HepG2 (cell line): ENCODE data around the gene GLIS2. TPM values are rescaled to one million over a fixed set of nuclear protein-coding genes. Genes with fewer than 3 reads are reported as not detected.

Source experiments
- ARNT ChIP-seq: fragments of 450-650 bp; IDR thresholded peaks from 2 replicates; pipeline ENCODE4 v1.6.1; 2017
- FIP1L1 ChIP-seq: fragments of 200-400 bp; formaldehyde crosslinking; IDR thresholded peaks from 2 replicates; pipeline ENCODE4 v1.6.1; 2018; ENCODE audit warnings: low read depth, mild to moderate bottlenecking, low read length, moderate library complexity, borderline replicate concordance; ENCODE audit not compliant: insufficient read depth
- FOXJ3 ChIP-seq: sonication (generic); formaldehyde crosslinking; IDR thresholded peaks from 2 replicates; pipeline ENCODE4 v1.4.0; 2020; ENCODE audit warnings: missing genetic modification reagents, mild to moderate bottlenecking, borderline replicate concordance
- LCORL ChIP-seq, 2 experiments: fragments of 450-650 bp in 1 of 2; sonication (generic) in 1 of 2; formaldehyde crosslinking in 1 of 2; IDR thresholded peaks; 2 replicates each; pipeline versions ENCODE4 v1.5.0 to v1.6.1; 2017 to 2020; ENCODE audit warnings: antibody characterized with exemption in 1 of 2, missing genetic modification reagents in 1 of 2
- MED1 ChIP-seq: sonication (generic); formaldehyde crosslinking; IDR thresholded peaks from 2 replicates; pipeline ENCODE4 v1.4.0; 2020; ENCODE audit warnings: missing genetic modification reagents
- SMARCC2 ChIP-seq: fragments of 450-650 bp; IDR thresholded peaks from 2 replicates; pipeline ENCODE4 v1.6.1; 2017; ENCODE audit warnings: antibody characterized with exemption, mild to moderate bottlenecking
- ZNF326 ChIP-seq: sonication (generic); formaldehyde crosslinking; IDR thresholded peaks from 2 replicates; pipeline ENCODE4 v1.4.0; 2020; ENCODE audit warnings: missing genetic modification reagents, borderline replicate concordance
- ZNF747 ChIP-seq: sonication (generic); formaldehyde crosslinking; IDR thresholded peaks from 2 replicates; pipeline ENCODE4 v1.8.1; 2023; ENCODE audit warnings: missing genetic modification reagents, mild to moderate bottlenecking, borderline replicate concordance
- ZNF780A ChIP-seq: sonication (generic); formaldehyde crosslinking; IDR thresholded peaks from 2 replicates; pipeline ENCODE4 v1.8.0; 2022; ENCODE audit warnings: mild to moderate bottlenecking, missing genetic modification reagents, moderate library complexity
- ZNF878 ChIP-seq: sonication (generic); formaldehyde crosslinking; IDR thresholded peaks from 2 replicates; pipeline ENCODE4 v1.8.1; 2023; ENCODE audit warnings: mild to moderate bottlenecking, missing genetic modification reagents, moderate library complexity
- polyA plus RNA-seq, 8 experiments: library from polyadenylated mRNA; depleted of rRNA in 3 of 8; stranded (reverse) in 7 of 8; unstranded in 1 of 8; fragments of >200 nt; fragmentation: Illumina TruSeq in 4 of 8; extraction: Trizol in 4 of 8; gene quantifications; 2 replicates each; pipeline versions ENCODE4 v1.2.1 to v1.2.3, GENCODE V29; 2011 to 2016; ENCODE audit warnings: low read depth in 4 of 8, missing spikeins in 1 of 8, mixed read lengths in 1 of 8; ENCODE audit not compliant: insufficient read depth in 1 of 8
- total RNA-seq, 5 experiments: library from RNA; depleted of rRNA; stranded (reverse); fragments of >200 nt; fragmentation: Illumina TruSeq; extraction: Trizol; gene quantifications; 2 replicates each; pipeline ENCODE4 v1.2.3, GENCODE V29; 2016; ENCODE audit warnings: low read depth in 1 of 5
- TF ChIP-seq, protein P1 (sequence below): sonication (generic); formaldehyde crosslinking; IDR thresholded peaks from 2 replicates; pipeline ENCODE4 v1.5.1; 2020; ENCODE audit warnings: mild to moderate bottlenecking, missing genetic modification reagents, moderate library complexity
- TF ChIP-seq, protein P2 (sequence below): IDR thresholded peaks from 2 replicates; pipeline ENCODE4 v1.6.1; 2018; ENCODE audit warnings: missing genetic modification reagents
- TF ChIP-seq, protein P3 (sequence below): sonication (generic); formaldehyde crosslinking; IDR thresholded peaks from 2 replicates; pipeline ENCODE4 v1.8.1; 2023; ENCODE audit warnings: missing genetic modification reagents, mild to moderate bottlenecking, borderline replicate concordance
- TF ChIP-seq, protein P4 (sequence below): sonication (generic); formaldehyde crosslinking; IDR thresholded peaks from 2 replicates; pipeline ENCODE4 v1.4.0; 2020; ENCODE audit warnings: missing genetic modification reagents
- TF ChIP-seq, protein P5 (sequence below): sonication (generic); formaldehyde crosslinking; IDR thresholded peaks from 2 replicates; pipeline ENCODE4 v1.8.1; 2023; ENCODE audit warnings: mild to moderate bottlenecking, missing genetic modification reagents
- TF ChIP-seq, protein P6 (sequence below): sonication (generic); formaldehyde crosslinking; IDR thresholded peaks from 2 replicates; pipeline ENCODE4 v1.5.1; 2020; ENCODE audit warnings: missing genetic modification reagents, mild to moderate bottlenecking, borderline replicate concordance

The GLIS2 gene
- total and polyA plus RNA-seq, 2 of the 13 experiments (the other 11 are each of a cell fraction or from before 2014, with no cell fraction given): 0.28 to 0.29 TPM

DNA sequence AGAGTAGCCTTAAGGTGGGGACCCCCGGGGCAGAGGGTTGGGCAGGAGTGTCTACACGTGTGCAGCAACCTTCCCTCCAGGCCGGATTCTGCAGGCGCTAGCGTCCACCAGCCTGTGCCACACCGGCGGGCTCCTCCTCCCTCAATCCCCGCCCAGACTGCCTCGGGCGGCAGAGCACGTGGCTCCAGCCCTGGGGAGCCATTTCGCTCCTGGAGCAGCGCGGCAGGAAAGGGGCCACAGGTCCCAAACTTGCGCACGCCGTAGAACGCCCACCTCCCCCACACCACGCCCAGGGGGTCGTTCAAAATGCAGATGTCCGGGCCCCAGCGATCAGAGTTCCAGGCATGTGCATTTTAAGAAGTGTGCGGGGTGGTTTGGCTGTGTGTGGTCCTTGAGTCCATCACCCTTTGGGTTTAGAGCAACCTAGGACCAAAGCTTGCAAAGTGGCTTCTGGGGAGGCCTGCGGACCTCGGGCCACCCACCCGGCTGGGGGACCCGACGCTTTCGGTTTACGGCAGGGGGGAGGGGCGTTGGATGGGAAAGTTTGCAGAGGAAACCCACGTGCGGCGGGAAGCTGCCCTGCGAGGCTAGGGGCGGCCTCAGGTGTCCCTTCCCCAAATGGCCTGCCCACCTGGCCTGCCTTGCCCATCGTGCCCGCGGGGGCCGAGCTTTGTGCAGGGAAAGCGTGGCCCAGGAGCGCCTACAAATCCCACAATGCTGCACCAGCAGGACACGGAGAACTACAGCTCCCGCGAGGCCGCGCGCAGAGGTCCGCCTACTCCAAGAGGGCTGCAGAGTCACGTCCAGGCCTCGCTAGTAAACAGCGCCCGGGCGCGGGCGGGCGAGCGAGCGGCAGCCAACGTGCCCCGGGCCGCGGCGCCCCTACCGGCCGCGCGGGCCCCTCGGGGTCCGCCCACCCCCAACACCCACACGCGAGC, 44.4 kb upstream of the GLIS2 start (continued):
- TF ChIP-seq FIP1L1: no peak
- TF ChIP-seq ZNF878 (CRISPR knock-in tag): 0 out of 2 replicates have a peak, but pooled peaks have one; percentile 72
- TF ChIP-seq LCORL (IDR thresholded peaks at IDR 0.05): no peak
- peak; percentile 35 for TF ChIP-seq LCORL (CRISPR knock-in tag; IDR thresholded peaks at IDR 0.05)
- TF ChIP-seq, protein P1, sequence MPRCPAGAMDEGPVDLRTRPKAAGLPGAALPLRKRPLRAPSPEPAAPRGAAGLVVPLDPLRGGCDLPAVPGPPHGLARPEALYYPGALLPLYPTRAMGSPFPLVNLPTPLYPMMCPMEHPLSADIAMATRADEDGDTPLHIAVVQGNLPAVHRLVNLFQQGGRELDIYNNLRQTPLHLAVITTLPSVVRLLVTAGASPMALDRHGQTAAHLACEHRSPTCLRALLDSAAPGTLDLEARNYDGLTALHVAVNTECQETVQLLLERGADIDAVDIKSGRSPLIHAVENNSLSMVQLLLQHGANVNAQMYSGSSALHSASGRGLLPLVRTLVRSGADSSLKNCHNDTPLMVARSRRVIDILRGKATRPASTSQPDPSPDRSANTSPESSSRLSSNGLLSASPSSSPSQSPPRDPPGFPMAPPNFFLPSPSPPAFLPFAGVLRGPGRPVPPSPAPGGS (CRISPR knock-in tag): peak; percentile 86; the same call in 1 of the 2 replicates
- TF ChIP-seq ZNF326 (CRISPR knock-in tag): no peak
- TF ChIP-seq, protein P2, sequence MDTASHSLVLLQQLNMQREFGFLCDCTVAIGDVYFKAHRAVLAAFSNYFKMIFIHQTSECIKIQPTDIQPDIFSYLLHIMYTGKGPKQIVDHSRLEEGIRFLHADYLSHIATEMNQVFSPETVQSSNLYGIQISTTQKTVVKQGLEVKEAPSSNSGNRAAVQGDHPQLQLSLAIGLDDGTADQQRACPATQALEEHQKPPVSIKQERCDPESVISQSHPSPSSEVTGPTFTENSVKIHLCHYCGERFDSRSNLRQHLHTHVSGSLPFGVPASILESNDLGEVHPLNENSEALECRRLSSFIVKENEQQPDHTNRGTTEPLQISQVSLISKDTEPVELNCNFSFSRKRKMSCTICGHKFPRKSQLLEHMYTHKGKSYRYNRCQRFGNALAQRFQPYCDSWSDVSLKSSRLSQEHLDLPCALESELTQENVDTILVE (CRISPR knock-in tag): peak; percentile 64; the same call in 1 of the 2 replicates
- TF ChIP-seq FOXJ3 (CRISPR knock-in tag): 0 out of 2 replicates have a peak, but pooled peaks have one; percentile 16
- TF ChIP-seq, protein P3, sequence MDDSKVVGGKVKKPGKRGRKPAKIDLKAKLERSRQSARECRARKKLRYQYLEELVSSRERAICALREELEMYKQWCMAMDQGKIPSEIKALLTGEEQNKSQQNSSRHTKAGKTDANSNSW: peak; percentile 30; the same call in 1 of the 2 replicates
- TF ChIP-seq, protein P4, sequence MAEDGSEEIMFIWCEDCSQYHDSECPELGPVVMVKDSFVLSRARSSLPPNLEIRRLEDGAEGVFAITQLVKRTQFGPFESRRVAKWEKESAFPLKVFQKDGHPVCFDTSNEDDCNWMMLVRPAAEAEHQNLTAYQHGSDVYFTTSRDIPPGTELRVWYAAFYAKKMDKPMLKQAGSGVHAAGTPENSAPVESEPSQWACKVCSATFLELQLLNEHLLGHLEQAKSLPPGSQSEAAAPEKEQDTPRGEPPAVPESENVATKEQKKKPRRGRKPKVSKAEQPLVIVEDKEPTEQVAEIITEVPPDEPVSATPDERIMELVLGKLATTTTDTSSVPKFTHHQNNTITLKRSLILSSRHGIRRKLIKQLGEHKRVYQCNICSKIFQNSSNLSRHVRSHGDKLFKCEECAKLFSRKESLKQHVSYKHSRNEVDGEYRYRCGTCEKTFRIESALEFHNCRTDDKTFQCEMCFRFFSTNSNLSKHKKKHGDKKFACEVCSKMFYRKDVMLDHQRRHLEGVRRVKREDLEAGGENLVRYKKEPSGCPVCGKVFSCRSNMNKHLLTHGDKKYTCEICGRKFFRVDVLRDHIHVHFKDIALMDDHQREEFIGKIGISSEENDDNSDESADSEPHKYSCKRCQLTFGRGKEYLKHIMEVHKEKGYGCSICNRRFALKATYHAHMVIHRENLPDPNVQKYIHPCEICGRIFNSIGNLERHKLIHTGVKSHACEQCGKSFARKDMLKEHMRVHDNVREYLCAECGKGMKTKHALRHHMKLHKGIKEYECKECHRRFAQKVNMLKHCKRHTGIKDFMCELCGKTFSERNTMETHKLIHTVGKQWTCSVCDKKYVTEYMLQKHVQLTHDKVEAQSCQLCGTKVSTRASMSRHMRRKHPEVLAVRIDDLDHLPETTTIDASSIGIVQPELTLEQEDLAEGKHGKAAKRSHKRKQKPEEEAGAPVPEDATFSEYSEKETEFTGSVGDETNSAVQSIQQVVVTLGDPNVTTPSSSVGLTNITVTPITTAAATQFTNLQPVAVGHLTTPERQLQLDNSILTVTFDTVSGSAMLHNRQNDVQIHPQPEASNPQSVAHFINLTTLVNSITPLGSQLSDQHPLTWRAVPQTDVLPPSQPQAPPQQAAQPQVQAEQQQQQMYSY (CRISPR knock-in tag): no peak
- peak; percentile 43; the same call in 1 of the 2 replicates for TF ChIP-seq ZNF747
- TF ChIP-seq ZNF780A (CRISPR knock-in tag): 0 out of 2 replicates have a peak, but pooled peaks have one; percentile 31
- TF ChIP-seq SMARCC2: no peak
- TF ChIP-seq, protein P5, sequence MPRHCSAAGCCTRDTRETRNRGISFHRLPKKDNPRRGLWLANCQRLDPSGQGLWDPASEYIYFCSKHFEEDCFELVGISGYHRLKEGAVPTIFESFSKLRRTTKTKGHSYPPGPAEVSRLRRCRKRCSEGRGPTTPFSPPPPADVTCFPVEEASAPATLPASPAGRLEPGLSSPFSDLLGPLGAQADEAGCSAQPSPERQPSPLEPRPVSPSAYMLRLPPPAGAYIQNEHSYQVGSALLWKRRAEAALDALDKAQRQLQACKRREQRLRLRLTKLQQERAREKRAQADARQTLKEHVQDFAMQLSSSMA (CRISPR knock-in tag): no peak
- TF ChIP-seq MED1 (CRISPR knock-in tag): peak; percentile 49
- TF ChIP-seq, protein P6, sequence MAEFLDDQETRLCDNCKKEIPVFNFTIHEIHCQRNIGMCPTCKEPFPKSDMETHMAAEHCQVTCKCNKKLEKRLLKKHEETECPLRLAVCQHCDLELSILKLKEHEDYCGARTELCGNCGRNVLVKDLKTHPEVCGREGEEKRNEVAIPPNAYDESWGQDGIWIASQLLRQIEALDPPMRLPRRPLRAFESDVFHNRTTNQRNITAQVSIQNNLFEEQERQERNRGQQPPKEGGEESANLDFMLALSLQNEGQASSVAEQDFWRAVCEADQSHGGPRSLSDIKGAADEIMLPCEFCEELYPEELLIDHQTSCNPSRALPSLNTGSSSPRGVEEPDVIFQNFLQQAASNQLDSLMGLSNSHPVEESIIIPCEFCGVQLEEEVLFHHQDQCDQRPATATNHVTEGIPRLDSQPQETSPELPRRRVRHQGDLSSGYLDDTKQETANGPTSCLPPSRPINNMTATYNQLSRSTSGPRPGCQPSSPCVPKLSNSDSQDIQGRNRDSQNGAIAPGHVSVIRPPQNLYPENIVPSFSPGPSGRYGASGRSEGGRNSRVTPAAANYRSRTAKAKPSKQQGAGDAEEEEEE: 0 out of 2 replicates have a peak, but pooled peaks have one; percentile 12
- no peak for TF ChIP-seq ARNT
